Lower leg skin (tissue), 4 donors: ENCODE data around the gene BBS9. TPM values are rescaled to one million over a fixed set of nuclear protein-coding genes. Genes with fewer than 3 reads are reported as not detected.
"Not testable (repeated sequence)": the region's sequence is repeated elsewhere in the genome, so short reads cannot be mapped to it uniquely, and the experiment has no call there.

Experiments
- DNase-seq, 2 donors: peaks; one replicate each; pipeline ENCODE4 v3.0.0-alpha.2; 2019; ENCODE audit warnings: low spot score in 2 of 2
- H3K4me3 ChIP-seq: fragments of 200-600 bp; sonication (generic); 2 replicates; pipeline ENCODE4 v1.5.1; 2017; ENCODE audit warnings: mild to moderate bottlenecking, low read depth; ENCODE audit not compliant: poor library complexity, severe bottlenecking
- CTCF ChIP-seq, 3 donors: fragments of 450-650 bp; IDR thresholded peaks; one replicate each; pipeline ENCODE4 v1.5.1; 2016; ENCODE audit warnings: antibody characterized with exemption in 3 of 3, mild to moderate bottlenecking in 3 of 3, moderate library complexity in 2 of 3
- POLR2A ChIP-seq, 2 donors: fragments of 450-650 bp; IDR thresholded peaks; one replicate each; pipeline ENCODE4 v1.6.1; 2016 to 2017; ENCODE audit warnings: antibody characterized with exemption in 2 of 2, mild to moderate bottlenecking in 1 of 2, moderate library complexity in 1 of 2
- WGBS, 2 donors: methylation state at CpG; one replicate each; pipeline ENCODE4 v1.1.5; 2018; 5-methylcytosine and 5-hydroxymethylcytosine counted together
- intact Hi-C: fragments of 100-400 bp; cut with DNase I; formaldehyde crosslinking; loops from one replicate; pipeline ENCODE4 v1.15.0; 2023; ENCODE audit warnings: low total_unique reads
- total RNA-seq, 4 donors: library from RNA; depleted of rRNA; stranded (reverse); fragments of >200 nt; gene quantifications; one replicate each; pipeline ENCODE4 v1.1.0, GENCODE V29; 2016

BBS9 gene
- total RNA-seq, 4 donors from 2014 or later = 10.1 to 25.1 (median 11.2) TPM

- no peak for TF ChIP-seq CTCF (IDR thresholded peaks at IDR 0.05)
- no peak for TF ChIP-seq POLR2A (IDR thresholded peaks at IDR 0.05)
- no peak for DNase-seq
- H3K4me3 ChIP-seq = no peak overlapping the region
- intact Hi-C loops = no loop called here
- 81 to 93% methylated on average over 2 of the region's 2 CpGs for WGBS, 2 donors
Measured at GRCh38 chr7:33463131-33463530, 333.8 kb downstream of the BBS9 start.

GRCh38 chr7:33466203-33466602 is 336.8 kb downstream of the BBS9 start:
- intact Hi-C loops = no loop called here
- WGBS, 2 donors = 74 to 81% methylated on average over 4 of the region's 4 CpGs
- TF ChIP-seq POLR2A (IDR thresholded peaks at IDR 0.05) (no peak), CTCF (IDR thresholded peaks at IDR 0.05) (no peak)
- DNase-seq = no peak
- no peak overlapping the region for H3K4me3 ChIP-seq

- TF ChIP-seq CTCF (IDR thresholded peaks at IDR 0.05) = no peak
- TF ChIP-seq POLR2A (IDR thresholded peaks at IDR 0.05) = no peak
- H3K4me3 ChIP-seq = no peak overlapping the region
- WGBS, 2 donors = 79 to 88% methylated on average over 3 of the region's 3 CpGs
- intact Hi-C loops = loop anchor here (5.0 kb wide), 1 partner anchor 854 kb away; no protein-coding TSS in a partner anchor
- no peak for DNase-seq
Measured at GRCh38 chr7:33471636-33472242, 342.4 kb downstream of the BBS9 start.

- H3K4me3 ChIP-seq = no peak overlapping the region
- intact Hi-C loops = loop anchor here (5.0 kb wide), 1 partner anchor 855 kb away; no protein-coding TSS in a partner anchor
- no peak for DNase-seq
- no peak for TF ChIP-seq POLR2A (IDR thresholded peaks at IDR 0.05)
- TF ChIP-seq CTCF (IDR thresholded peaks at IDR 0.05) = no peak
- WGBS, 2 donors = 82 to 86% methylated on average over 4 of the region's 4 CpGs
Measured at GRCh38 chr7:33472348-33473025, 343.1 kb downstream of the BBS9 start.

- WGBS, 2 donors = 97 to 98% methylated on average over 1 of the region's 1 CpG
- no peak overlapping the region for H3K4me3 ChIP-seq
- DNase-seq = no peak
- no peak for TF ChIP-seq CTCF (IDR thresholded peaks at IDR 0.05)
- no peak for TF ChIP-seq POLR2A (IDR thresholded peaks at IDR 0.05)
- intact Hi-C loops = no loop called here
Measured at GRCh38 chr7:33477719-33478480, 348.5 kb downstream of the BBS9 start.

GRCh38 chr7:33484476-33484875 is 355.1 kb downstream of the BBS9 start:
- DNase-seq, intact Hi-C loops, H3K4me3 ChIP-seq: not testable (repeated sequence)
- WGBS, 2 donors = 86 to 87% methylated on average over 1 of the region's 1 CpG
